Tibial nerve (tissue), 4 donors: ENCODE data around the gene UPF3B.

Experiments
- EP300 ChIP-seq, 2 donors: sonication (generic); formaldehyde crosslinking; IDR thresholded peaks; one replicate each; pipeline ENCODE4 v1.6.1; 2017; ENCODE audit warnings: antibody characterized with exemption in 2 of 2, mild to moderate bottlenecking in 1 of 2
- POLR2A ChIP-seq, 2 donors: fragments of 450-650 bp; IDR thresholded peaks; one replicate each; pipeline ENCODE4 v1.6.1; 2017; ENCODE audit warnings: antibody characterized with exemption in 2 of 2, mild to moderate bottlenecking in 2 of 2, moderate library complexity in 2 of 2
- TF ChIP-seq, protein P1 (sequence below), 5 experiments: fragments of 200-600 bp in 3 of 5; fragments of 450-650 bp in 2 of 5; sonication (generic) in 3 of 5; IDR thresholded peaks; one replicate each; pipeline ENCODE4 v1.5.1; 2016 to 2019; ENCODE audit warnings: antibody characterized with exemption in 5 of 5, mild to moderate bottlenecking in 3 of 5, moderate library complexity in 2 of 5

DNA sequence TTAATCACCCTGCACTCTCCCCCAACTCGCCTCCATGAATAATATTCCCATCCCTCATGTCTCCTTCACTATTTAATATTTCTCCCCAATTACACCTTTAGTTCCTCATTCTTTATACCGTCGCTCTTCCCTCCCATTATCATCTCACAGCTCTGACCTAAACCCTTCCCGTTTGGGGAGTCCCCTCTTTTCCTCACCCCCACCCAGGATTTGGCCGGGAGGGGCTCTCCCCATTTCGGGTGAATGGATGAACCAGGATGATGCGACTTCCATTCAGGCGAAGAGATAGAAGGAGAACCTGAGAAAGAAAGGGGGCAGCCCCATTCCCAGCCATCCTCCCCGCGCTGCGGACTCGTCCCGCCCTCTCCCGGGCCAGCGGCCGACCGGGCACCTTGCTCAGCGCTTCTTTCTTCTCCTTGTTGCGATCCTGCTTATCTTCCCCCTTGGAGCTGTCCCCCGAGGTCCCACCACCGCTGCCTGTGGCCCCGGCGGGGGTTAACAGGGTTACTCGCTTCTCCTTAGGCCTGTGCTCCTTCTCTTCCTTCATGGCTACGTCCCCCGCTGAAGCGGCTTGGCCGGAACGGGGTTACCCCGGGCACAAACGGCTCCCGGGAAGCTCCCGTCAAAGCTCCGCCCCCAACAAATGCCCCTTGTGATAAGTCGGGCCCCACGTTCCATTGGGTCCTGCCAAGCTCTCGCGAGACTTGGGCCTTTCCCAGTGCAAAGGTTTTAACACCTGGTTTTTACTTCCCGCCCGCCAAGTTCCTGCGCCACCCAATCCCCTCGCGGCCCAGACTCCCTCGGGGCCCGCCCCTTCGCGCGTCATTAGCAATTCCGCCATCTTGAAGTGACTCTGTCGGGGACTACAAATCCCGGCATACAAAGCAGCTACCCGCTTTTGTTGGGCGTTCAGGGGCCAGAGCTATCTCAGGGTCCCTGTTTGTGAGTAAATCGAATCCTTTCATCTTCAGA is at the start of gene UPF3B:
- TF ChIP-seq, protein P1, sequence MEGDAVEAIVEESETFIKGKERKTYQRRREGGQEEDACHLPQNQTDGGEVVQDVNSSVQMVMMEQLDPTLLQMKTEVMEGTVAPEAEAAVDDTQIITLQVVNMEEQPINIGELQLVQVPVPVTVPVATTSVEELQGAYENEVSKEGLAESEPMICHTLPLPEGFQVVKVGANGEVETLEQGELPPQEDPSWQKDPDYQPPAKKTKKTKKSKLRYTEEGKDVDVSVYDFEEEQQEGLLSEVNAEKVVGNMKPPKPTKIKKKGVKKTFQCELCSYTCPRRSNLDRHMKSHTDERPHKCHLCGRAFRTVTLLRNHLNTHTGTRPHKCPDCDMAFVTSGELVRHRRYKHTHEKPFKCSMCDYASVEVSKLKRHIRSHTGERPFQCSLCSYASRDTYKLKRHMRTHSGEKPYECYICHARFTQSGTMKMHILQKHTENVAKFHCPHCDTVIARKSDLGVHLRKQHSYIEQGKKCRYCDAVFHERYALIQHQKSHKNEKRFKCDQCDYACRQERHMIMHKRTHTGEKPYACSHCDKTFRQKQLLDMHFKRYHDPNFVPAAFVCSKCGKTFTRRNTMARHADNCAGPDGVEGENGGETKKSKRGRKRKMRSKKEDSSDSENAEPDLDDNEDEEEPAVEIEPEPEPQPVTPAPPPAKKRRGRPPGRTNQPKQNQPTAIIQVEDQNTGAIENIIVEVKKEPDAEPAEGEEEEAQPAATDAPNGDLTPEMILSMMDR (IDR thresholded peaks at IDR 0.05): no peak
- peak in 1 of 2 donors; percentile 59 for TF ChIP-seq POLR2A (IDR thresholded peaks at IDR 0.05)
- peak; percentile 33 to 81 for TF ChIP-seq EP300 (IDR thresholded peaks at IDR 0.05)
